ENCODE measurements around the gene ZFYVE28.

- TF ChIP-seq ZBTB33 (IDR thresholded peaks at IDR 0.05; ENCODE audit: extremely low read depth, insufficient replicate concordance, low read length) (no peak), SRF (IDR thresholded peaks at IDR 0.05; ENCODE audit: low read depth) (no peak), CTCF (IDR thresholded peaks at IDR 0.05 in 2 of 3, conservative IDR thresholded peaks at IDR 0.05 in 1 of 3; ENCODE audit: borderline replicate concordance in 1 of 3, insufficient read depth in 1 of 3, low read depth in 2 of 3, low read length in 2 of 3) (no peak), EZH2 (IDR thresholded peaks at IDR 0.05) (no peak)
Measured at GRCh38 chr4:2261853-2262144, 156.6 kb downstream of the ZFYVE28 start, which contains the start of gene MXD4.

All from HCT116 (cell line).